HG02642 (cell line): ENCODE measurements around the gene POU2F3.
"Not testable (repeated sequence)": the region's sequence is repeated elsewhere in the genome, so short reads cannot be mapped to it uniquely, and the experiment has no call there.

Experiments
- ATAC-seq: cut with Tn5 transposase; IDR thresholded peaks from one replicate; pipeline ENCODE4 v1.9.1; 2021; ENCODE audit warnings: mild to moderate bottlenecking; ENCODE audit not compliant: unreplicated experiment, poor library complexity

Gene POU2F3

GRCh38 chr11:120244476-120245365 lies 4.8 kb downstream of the POU2F3 start:
- ATAC-seq: no peak

DNA sequence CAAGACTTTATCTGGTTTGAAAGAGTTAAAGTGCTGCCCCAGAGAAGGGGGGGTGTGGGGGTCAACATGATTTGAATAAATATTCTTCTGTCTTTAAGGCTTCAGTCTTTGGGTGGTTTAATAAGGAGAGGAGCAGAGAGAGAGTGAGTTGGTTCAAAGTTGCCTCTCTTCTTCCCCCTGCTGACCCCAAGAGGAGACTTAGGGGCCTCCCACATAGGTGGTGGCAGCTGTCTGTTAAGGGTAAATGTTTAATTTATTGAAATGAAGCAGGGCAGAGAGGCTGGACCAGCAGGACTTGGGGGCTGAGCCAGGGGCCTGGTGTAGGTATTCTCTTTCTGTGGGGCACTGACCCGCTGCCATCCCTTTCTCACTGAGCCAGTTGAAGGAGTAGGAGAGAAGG lies 5.5 kb downstream of the POU2F3 start:
- ATAC-seq: no peak

DNA sequence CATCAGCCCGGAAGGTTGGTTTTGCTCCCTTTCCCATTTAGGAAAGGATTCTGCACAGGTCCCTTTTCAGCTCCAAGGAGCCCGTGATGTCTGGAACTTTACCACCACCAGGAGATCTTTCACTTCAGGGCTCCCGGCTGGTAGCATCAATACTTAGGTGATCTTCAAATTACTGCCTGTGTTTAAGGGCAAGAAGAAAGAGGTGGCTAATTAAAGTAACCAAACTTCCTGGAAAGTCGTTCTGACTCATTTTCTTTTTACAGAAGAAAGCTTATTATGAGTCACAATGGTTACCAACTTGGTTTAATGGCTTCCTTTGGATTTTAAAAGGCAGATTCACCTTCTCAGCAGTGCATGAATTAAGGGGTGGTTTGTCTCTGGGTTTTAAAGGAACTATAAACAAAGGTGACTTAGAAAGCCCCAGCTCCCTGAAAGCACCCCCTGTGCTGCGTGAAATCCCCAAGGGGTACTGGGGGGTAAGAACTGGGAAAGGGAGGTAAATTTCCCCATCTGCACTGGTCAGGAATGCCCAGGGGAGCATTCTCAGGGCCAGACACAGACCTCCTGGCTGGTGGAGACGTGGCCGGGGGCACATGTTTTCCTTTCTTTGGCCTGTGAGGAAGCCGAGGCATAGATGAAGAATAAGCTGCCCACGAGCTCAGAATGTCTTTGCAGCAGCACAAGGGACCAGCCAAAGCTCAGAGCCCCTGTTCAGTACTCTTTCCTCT lies 8.8 kb downstream of the POU2F3 start:
- ATAC-seq: peak; percentile 65

DNA sequence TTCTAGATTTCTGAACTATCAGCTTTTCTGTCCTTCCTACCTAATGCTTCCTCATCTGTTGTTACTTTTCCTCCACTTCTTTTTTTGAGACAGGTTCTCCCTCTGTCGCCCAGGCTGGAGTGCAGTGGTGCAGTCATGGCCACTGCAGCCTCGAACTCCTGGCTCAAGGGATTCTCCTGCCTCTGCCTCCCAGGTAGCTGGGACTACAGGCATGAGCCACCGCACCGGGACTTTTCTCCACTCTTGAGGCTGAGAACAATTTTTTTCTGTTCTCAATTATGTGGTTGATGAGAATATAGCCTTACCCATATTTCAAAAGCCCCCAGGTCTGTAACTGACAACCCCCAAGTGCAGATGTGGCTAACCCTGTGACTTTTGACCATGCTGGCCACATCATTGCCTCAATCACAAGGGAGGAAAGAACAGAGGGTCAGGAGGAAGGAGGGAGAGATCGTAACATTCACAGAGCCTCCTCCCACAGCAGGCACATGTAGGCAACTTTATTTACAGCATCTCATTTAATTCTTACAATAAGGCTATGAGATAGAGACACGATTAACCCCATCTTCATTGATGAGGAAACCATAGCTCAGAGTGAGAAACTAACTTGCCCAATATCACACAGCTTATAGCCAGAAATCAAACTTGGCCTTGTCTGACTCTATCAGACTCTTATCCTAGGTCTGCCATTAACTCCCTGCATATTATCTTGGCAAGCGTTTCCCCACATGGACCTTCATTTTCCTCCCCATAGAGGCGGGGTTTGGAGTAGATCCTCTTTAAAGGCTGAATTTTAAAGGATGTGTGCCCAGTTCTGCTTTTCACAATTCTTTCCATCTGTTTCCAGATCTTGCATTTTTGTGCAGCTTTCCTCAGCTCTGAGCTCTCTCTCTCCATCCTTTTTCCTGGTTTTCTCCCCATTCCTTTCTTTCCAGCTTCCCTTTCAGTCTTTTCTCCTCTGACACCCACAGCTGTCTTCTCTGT lies 9.6 kb downstream of the POU2F3 start:
- no peak for ATAC-seq

- ATAC-seq: not testable (repeated sequence)
Observed at GRCh38 chr11:120253377-120253776, 13.4 kb downstream of the POU2F3 start.

- ATAC-seq: no peak
Observed at GRCh38 chr11:120254788-120255518, 15.0 kb downstream of the POU2F3 start.

- ATAC-seq: no peak
Observed at GRCh38 chr11:120255519-120255866, 15.6 kb downstream of the POU2F3 start.

GRCh38 chr11:120256178-120256577 lies 16.2 kb downstream of the POU2F3 start:
- no peak for ATAC-seq

GRCh38 chr11:120256779-120257178 lies 16.8 kb downstream of the POU2F3 start:
- ATAC-seq: no peak

DNA sequence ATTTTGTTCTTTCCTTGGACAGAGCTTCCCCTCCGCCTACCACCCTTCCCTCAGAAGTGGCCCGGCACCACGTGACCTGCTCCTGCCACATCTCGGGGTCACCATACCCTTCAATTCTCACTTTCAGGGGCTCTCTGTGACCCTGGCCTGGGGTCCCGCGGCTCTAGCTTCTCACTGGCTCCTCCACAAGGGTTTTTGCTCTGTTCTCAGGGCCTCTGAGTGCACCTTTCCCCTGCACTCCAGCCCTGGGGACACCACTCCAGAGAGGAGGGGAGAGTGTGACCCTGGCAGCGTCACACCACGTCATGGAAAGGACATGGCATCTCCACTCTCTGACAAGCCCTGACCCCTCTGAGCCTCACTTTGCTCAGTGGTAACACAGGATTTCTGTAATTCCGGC lies 17.4 kb downstream of the POU2F3 start:
- ATAC-seq: no peak

DNA sequence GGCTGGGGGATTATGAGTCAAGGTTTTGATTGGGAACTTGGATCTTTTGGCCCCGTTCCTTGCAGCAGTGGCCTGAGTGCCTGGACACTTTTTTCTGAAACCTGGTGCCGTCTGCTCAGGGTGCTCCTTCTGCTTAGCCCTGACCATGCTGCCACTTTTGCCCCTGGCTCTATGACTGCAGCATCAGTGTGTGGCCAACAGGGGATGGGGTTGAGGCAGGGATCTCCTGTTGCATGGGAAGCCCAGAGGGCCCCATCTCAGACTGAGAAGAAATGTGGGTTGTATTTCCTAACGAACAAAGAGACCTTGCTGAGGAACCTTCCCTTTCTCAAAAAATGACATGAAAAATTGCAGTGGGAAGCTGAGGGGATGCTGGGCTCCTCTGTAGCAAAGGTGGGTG lies 18.7 kb downstream of the POU2F3 start:
- ATAC-seq: no peak

- ATAC-seq: no peak
Observed at GRCh38 chr11:120259241-120259640, 19.3 kb downstream of the POU2F3 start.

- ATAC-seq: no peak
Observed at GRCh38 chr11:120259988-120260565, 20.1 kb downstream of the POU2F3 start.

GRCh38 chr11:120260616-120261015 lies 20.7 kb downstream of the POU2F3 start:
- no peak for ATAC-seq

DNA sequence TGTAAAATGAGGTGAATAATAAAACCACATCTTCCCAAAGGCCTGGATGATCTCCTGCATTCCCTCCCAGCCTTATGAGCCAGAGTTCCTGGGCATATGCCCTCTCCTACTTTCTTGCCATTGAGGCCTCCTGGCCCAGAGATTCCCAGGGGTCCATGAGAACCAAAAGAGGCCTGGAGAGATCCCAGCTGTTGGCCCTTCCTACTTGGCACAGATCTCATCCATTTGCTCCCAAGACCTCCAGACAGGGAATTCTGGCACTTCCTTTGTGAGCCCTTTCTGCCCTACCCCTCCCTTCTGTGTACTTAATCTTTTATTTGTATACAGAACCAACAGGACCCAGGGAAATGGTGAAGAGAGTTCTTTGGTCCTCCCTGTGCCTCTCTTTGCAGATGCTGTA lies 21.4 kb downstream of the POU2F3 start:
- no peak for ATAC-seq

DNA sequence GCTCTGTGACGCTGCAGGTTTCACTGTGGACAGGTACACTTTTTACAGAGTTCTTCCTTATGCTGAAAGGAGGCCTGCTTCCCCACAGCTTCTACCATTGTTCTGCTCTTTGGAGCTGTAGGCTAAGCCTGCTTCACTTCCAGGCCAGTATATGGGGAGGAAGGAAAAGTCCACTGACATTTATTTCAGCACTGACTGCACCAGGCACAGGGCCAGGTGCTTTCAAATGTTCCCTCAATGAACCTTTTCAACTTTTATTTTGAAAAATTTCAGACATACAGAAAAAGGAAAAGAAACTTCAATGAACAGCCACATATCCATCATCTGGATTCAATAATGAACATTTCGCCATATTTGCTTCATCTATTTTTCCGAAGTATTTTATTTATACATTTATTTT lies 22.0 kb downstream of the POU2F3 start:
- ATAC-seq: no peak

DNA sequence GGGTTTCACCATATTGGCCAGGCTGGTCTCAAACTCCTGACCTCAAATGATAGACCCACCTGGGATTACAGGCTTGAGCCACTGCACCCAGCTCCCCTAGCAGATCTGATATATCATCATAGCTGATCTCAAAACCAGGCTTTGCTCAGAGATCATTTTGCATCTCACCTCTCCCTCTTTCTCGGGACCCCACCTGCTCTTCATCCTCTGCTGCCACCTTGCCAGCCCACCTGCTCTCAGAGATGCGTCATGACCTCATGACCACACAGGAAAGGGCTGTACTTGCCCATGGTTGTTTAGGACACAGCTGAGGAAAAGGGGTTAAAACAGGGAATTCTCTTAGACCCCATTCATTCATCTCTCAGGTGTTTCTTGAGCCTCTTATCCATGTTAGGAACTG lies 27.4 kb downstream of the POU2F3 start:
- no peak for ATAC-seq

GRCh38 chr11:120268686-120269085 lies 28.7 kb downstream of the POU2F3 start:
- no peak for ATAC-seq

- ATAC-seq: no peak
Observed at GRCh38 chr11:120270386-120270785, 30.4 kb downstream of the POU2F3 start.

DNA sequence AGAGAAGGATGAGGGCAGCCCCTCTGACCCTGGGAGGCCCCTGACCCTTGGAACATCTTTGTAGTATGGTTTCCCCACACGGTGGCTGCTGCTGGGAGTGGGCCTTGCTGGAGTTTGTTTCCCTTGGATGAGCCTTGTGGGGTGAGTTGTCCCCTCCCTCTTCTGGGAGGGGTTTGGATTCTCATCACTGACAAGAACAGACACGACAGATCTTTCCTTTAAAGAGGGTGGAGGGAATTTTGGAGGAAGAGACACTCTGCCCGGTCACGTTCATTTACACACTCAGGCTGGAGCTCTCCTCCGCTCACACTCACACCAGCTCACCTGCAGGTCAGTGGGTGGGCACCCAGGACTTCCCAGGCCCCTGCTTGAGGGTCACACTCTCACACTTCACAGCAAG lies 31.7 kb downstream of the POU2F3 start:
- ATAC-seq: no peak
